Measurements from ENCODE around the gene KDM5D.

The KDM5D gene

GRCh38 chrY:19744381-19745378, at the start of gene KDM5D:
KDM5D (minus strand) TSS chrY:19744726; CDS start chrY:19744534, 192 bp downstream.
- peak within 1 kb of the TSS in 6 of 7 experiments; percentile 39 to 52 (median 48) for H3K4me3 ChIP-seq
- peak within 1 kb of the TSS in 12 of 21 experiments; percentile 81 to 95 (median 88) for H3K27ac ChIP-seq

- Histone ChIP-seq H3K4me3 (no peak overlapping the region), H3K27ac (no peak overlapping the region)
These were observed 23.8 kb upstream of the KDM5D start for GRCh38 chrY:19768375-19768774.

- Histone ChIP-seq H3K27ac (peak overlapping the region in 2 of 21 experiments; percentile 89 to 95), H3K4me3 (peak overlapping the region in 5 of 7 experiments; percentile 39 to 52 (median 48))
These were observed 1.2 kb downstream of the KDM5D start for GRCh38 chrY:19743331-19743730.

DNA sequence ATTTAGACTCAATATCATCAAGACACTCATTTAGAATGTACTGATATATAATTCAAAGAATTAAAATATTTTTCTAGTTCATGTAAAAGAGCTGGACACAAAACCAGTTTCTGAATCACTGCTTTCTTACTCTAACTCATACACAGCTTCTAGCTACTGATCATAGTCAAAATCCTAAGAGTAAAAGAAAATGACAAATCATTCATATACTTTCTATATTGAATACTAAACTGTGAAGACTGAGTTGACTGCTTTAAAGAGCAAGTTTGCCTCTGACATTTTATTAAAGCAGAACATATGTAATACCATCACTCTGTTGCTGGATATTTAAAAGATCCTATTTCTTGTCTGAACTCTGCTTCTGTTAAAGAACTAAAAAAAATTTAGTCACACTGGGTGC, 2.4 kb downstream of the KDM5D start:
- no peak overlapping the region for H3K4me3 ChIP-seq
- H3K27ac ChIP-seq: no peak overlapping the region

- Histone ChIP-seq H3K27ac (no peak overlapping the region), H3K4me3 (no peak overlapping the region)
These were observed 10.1 kb downstream of the KDM5D start for GRCh38 chrY:19734425-19734824.

- no peak overlapping the region for H3K4me3 ChIP-seq
- H3K27ac ChIP-seq: no peak overlapping the region
These were observed 26.6 kb downstream of the KDM5D start for GRCh38 chrY:19717950-19718349.

- H3K27ac ChIP-seq: no peak overlapping the region
- no peak overlapping the region for H3K4me3 ChIP-seq
These were observed 27.4 kb downstream of the KDM5D start for GRCh38 chrY:19717146-19717545.

- Histone ChIP-seq H3K4me3 (no peak overlapping the region), H3K27ac (no peak overlapping the region)
These were observed 29.3 kb downstream of the KDM5D start for GRCh38 chrY:19715226-19715625.

DNA sequence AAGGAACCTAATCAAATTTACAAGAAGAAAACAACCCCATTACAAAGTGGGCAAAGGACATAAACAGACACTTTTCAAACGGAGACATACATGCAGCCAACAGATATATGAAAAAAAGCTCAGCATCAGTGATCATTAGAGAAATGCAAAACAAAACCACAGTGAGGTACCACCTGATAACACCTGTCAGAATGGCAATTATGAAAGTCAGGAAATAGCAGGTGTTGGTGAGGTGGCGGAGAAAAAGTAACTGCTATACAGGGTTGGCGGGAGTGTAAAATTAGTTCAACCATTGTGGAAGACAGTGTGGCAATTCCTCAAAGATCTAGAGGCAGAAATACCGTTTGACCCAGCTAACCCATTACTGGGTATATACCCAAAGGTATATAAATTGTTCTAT, 31.1 kb downstream of the KDM5D start:
- no peak overlapping the region for H3K27ac ChIP-seq
- no peak overlapping the region for H3K4me3 ChIP-seq

DNA sequence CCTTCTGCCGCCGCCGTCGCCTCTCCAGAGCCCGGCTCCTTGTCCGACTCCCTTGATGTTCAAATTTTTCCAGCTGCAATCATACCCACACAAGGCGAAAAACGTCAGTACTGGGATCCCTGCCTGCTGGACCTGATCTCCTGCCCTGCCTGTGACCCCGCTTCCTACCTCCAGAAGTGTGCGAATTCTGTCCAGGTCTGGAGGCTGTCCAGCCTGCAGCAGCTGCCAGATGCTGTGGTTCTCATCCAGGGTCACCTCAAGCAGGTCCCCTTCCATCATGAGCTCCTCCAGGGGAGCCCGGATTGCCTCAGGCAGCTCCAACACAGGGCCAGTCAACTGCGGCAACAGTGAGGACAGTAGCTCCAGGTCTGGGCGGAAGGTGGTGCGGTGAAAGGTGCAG, 38.3 kb downstream of the KDM5D start:
- no peak overlapping the region for H3K27ac ChIP-seq
- no peak overlapping the region for H3K4me3 ChIP-seq

- H3K4me3 ChIP-seq: no peak overlapping the region
- no peak overlapping the region for H3K27ac ChIP-seq
These were observed 46.0 kb downstream of the KDM5D start for GRCh38 chrY:19698495-19698894.

DNA sequence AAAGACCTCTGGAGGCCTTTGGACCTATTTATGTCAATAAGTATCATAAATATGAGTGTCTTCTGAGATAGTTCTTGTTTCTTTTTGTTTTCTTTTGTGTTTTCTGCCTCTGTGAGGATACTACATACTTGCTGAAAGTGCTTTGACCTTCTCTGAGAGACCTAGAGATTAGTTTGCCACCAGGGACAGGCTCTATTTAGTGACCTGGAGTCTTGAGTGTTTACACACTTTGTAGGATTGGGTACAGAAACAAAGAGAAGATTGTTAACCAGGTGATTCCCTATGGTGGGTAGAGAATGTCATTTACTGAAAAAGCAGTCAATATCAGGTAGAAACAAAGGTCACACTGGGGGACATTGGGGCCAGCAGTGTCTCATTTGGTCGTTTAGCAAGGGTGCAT, 63.7 kb downstream of the KDM5D start:
- H3K27ac ChIP-seq: no peak overlapping the region
- H3K4me3 ChIP-seq: no peak overlapping the region

All from skin epidermis (tissue), 12 donors.